Caco-2 (cell line): ENCODE data around the gene LPIN1. TPM values are rescaled to one million over a fixed set of nuclear protein-coding genes. Genes with fewer than 3 reads are reported as not detected.

ENCODE experiments used
- BruUV-seq: library from RNA; stranded (reverse); fragments of 400-500 nt; replicated peaks from 2 replicates; lab custom pipeline; 2021; lab: Mats Ljungman, UMichigan
- CTCF ChIA-PET: fragments of 300-600 bp; sonication (Branson Sonifier 250); formaldehyde crosslinking; loops from one replicate; lab custom pipeline; 2022; ENCODE audit warnings: antibody characterized with exemption; lab: Charles Lee
- POLR2A ChIA-PET: fragments of 300-600 bp; sonication (Branson Sonifier 250); formaldehyde crosslinking; loops from one replicate; lab custom pipeline; 2022; ENCODE audit warnings: antibody characterized with exemption; lab: Charles Lee
- DNase-seq, 2 experiments: peaks; one replicate each; pipeline versions ENCODE4 v3.0.0 to v3.0.0-alpha.2; 2020 to 2022
- H3K27me3 ChIP-seq: replicated peaks from 2 replicates; pipeline ENCODE4 v1.6.0; 2011; ENCODE audit warnings: low read length; ENCODE audit not compliant: control insufficient read depth, insufficient read depth
- H3K36me3 ChIP-seq: 2 replicates; pipeline ENCODE4 v1.5.1; 2011; ENCODE audit warnings: low read length; ENCODE audit not compliant: control insufficient read depth, insufficient read depth
- H3K4me1 ChIP-seq: fragments of 250-450 bp; sonication (Bioruptor Pico); 2 replicates; pipeline ENCODE4 v1.5.1; 2020; ENCODE audit warnings: mild to moderate bottlenecking
- H3K4me3 ChIP-seq: 2 replicates; pipeline ENCODE4 v1.5.1; 2011; ENCODE audit warnings: low read depth, mild to moderate bottlenecking, control low read depth, low read length
- H3K9me3 ChIP-seq: fragments of 250-450 bp; sonication (Bioruptor Pico); 2 replicates; pipeline ENCODE4 v1.5.1; 2020; ENCODE audit warnings: mild to moderate bottlenecking, moderate library complexity
- H3K27ac Mint-ChIP-seq: one replicate; pipeline ENCODE4 v1.8.0; 2022; ENCODE audit warnings: mixed read lengths; ENCODE audit not compliant: unreplicated experiment
- H3K27me3 Mint-ChIP-seq: one replicate; pipeline ENCODE4 v1.8.0; 2022; ENCODE audit warnings: mixed read lengths; ENCODE audit not compliant: insufficient read depth, unreplicated experiment
- H3K36me3 Mint-ChIP-seq: one replicate; pipeline ENCODE4 v1.8.0; 2022; ENCODE audit warnings: mild to moderate bottlenecking, mixed read lengths; ENCODE audit not compliant: insufficient read depth, unreplicated experiment
- H3K4me1 Mint-ChIP-seq: one replicate; pipeline ENCODE4 v1.8.0; 2022; ENCODE audit warnings: low read depth, mixed read lengths; ENCODE audit not compliant: unreplicated experiment
- H3K4me3 Mint-ChIP-seq: one replicate; pipeline ENCODE4 v1.8.0; 2022; ENCODE audit warnings: mild to moderate bottlenecking, moderate library complexity, mixed read lengths; ENCODE audit not compliant: unreplicated experiment
- H3K9me3 Mint-ChIP-seq: one replicate; pipeline ENCODE4 v1.8.0; 2022; ENCODE audit warnings: mixed read lengths; ENCODE audit not compliant: unreplicated experiment
- intact Hi-C: fragments of 100-400 bp; cut with micrococcal nuclease; formaldehyde crosslinking; loops from one replicate; pipeline ENCODE4 v1.10.0; 2022; ENCODE audit not compliant: unreplicated experiment
- total RNA-seq: library from RNA; stranded (reverse); gene quantifications from 2 replicates; pipeline ENCODE4 v1.2.3, GENCODE V29; 2022
- TF ChIP-seq, protein P1 (sequence below), 2 experiments: fragments of 200-600 bp in 1 of 2; IDR thresholded peaks; 1 replicate in 1 of 2; 2 replicates in 1 of 2; pipeline versions ENCODE4 v1.5.1 to v1.8.0; 2011 to 2022; ENCODE audit warnings: antibody characterized with exemption in 1 of 2, control low read depth in 1 of 2, inconsistent platforms in 1 of 2, low read depth in 1 of 2, low read length in 1 of 2, mild to moderate bottlenecking in 1 of 2, moderate library complexity in 1 of 2; ENCODE audit not compliant: insufficient read depth in 1 of 2, severe bottlenecking in 1 of 2, unreplicated experiment in 1 of 2

LPIN1 gene
- total RNA-seq, 1 experiment from 2014 or later: 12.5 TPM

DNA sequence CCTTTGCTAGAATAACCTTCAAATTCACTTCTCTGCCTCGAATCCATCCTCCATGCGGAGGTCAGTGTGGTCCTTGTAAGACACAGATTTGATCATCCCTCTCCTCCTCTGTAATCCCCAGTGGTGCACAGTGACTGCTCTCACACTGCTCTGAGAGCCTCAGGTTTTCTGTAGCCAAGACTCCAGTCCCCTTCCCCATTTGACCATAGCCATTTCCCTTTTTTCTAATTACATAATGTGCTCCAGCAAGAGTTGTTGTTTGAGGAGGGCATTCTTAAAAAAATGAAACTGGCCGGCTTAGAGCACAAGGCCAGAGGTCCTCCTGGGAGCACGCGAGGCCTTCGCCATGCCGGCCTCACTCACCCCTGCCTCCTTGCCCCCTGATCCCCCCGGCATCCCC is 34.7 kb upstream of the LPIN1 start:
- Histone ChIP-seq H3K27me3 (no peaks in the 10 kb centered on the region), H3K36me3 (no peaks in the 10 kb centered on the region), H3K4me1 (no peaks in the 10 kb centered on the region; the same call in 1 of the 2 replicates), H3K4me3 (no peak overlapping the region), H3K9me3 (no peaks in the 10 kb centered on the region)
- no peak overlapping the region for H3K4me3 Mint-ChIP-seq
- no peak overlapping the region for H3K27ac Mint-ChIP-seq
- TF ChIP-seq, protein P1, sequence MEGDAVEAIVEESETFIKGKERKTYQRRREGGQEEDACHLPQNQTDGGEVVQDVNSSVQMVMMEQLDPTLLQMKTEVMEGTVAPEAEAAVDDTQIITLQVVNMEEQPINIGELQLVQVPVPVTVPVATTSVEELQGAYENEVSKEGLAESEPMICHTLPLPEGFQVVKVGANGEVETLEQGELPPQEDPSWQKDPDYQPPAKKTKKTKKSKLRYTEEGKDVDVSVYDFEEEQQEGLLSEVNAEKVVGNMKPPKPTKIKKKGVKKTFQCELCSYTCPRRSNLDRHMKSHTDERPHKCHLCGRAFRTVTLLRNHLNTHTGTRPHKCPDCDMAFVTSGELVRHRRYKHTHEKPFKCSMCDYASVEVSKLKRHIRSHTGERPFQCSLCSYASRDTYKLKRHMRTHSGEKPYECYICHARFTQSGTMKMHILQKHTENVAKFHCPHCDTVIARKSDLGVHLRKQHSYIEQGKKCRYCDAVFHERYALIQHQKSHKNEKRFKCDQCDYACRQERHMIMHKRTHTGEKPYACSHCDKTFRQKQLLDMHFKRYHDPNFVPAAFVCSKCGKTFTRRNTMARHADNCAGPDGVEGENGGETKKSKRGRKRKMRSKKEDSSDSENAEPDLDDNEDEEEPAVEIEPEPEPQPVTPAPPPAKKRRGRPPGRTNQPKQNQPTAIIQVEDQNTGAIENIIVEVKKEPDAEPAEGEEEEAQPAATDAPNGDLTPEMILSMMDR (IDR thresholded peaks at IDR 0.05; ENCODE audit: insufficient read depth in 1 of 2, low read depth in 1 of 2, low read length in 1 of 2, severe bottlenecking in 1 of 2, unreplicated experiment in 1 of 2): no peak
- H3K4me1 Mint-ChIP-seq: no peaks in the 10 kb centered on the region
- BruUV-seq: no TSS peak
- no peaks in the 10 kb centered on the region for H3K36me3 Mint-ChIP-seq
- POLR2A ChIA-PET: no interaction called here
- DNase-seq: no peak
- intact Hi-C loops: no loop called here
- H3K27me3 Mint-ChIP-seq: peaks cover 6% of the 10 kb centered on the region
- CTCF ChIA-PET: no interaction called here
- H3K9me3 Mint-ChIP-seq: no peaks in the 10 kb centered on the region

DNA sequence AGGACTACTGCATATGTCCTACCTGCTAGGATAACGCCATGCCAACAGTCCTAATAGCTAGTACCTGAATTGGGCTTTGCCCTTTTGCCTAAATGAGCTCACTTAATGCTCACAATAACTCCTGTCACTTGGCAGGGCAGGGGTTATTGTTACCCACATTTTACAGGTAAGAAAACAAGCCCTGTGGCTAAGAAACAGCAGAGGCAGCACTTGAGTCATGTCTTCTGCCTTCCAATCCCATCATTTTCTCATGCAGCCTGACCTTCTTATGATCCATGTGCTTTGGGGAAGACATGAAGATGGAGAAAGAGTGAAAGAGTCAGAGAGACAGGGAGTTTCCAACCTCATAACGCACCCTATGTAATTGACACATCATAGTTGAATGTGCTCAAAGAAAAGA is 33.6 kb upstream of the LPIN1 start:
- BruUV-seq: no TSS peak
- no peaks in the 10 kb centered on the region for H3K36me3 Mint-ChIP-seq
- no peaks in the 10 kb centered on the region for H3K9me3 Mint-ChIP-seq
- DNase-seq: no peak
- POLR2A ChIA-PET: no interaction called here
- no peak overlapping the region for H3K4me3 Mint-ChIP-seq
- Histone ChIP-seq H3K36me3 (no peaks in the 10 kb centered on the region), H3K9me3 (no peaks in the 10 kb centered on the region), H3K27me3 (no peaks in the 10 kb centered on the region), H3K4me1 (no peaks in the 10 kb centered on the region; the same call in 1 of the 2 replicates), H3K4me3 (no peak overlapping the region)
- CTCF ChIA-PET: no interaction called here
- H3K27me3 Mint-ChIP-seq: no peaks in the 10 kb centered on the region
- H3K4me1 Mint-ChIP-seq: no peaks in the 10 kb centered on the region
- no peak overlapping the region for H3K27ac Mint-ChIP-seq
- intact Hi-C loops: no loop called here
- TF ChIP-seq, protein P1 (IDR thresholded peaks at IDR 0.05; ENCODE audit: insufficient read depth in 1 of 2, low read depth in 1 of 2, low read length in 1 of 2, severe bottlenecking in 1 of 2, unreplicated experiment in 1 of 2): no peak

DNA sequence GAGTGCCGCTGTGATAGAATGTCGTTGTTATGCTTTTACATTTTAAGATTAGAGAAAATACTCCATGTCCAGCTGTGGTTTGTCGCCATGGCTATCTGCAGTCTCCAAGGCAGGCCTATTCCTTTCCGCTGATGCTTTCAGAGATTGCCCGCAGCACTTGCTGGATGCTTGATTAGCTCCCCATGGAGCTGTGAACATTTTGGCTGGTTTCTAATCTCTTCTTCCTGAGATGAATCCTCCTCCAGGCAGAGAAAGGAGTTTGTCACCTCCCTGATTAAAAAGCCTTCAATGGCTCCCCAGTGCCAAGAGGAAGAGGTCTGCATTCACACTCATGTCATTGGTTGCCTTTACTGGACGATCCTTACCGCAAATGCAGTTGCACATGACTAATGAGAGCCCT is 32.6 kb upstream of the LPIN1 start:
- Histone ChIP-seq H3K36me3 (no peaks in the 10 kb centered on the region), H3K27me3 (no peaks in the 10 kb centered on the region), H3K4me3 (no peak overlapping the region), H3K9me3 (no peaks in the 10 kb centered on the region), H3K4me1 (peaks cover 4% of the 10 kb centered on the region; the same call in 1 of the 2 replicates)
- no peak overlapping the region for H3K4me3 Mint-ChIP-seq
- ChIA-PET POLR2A (no interaction called here), CTCF (no interaction called here)
- no peak overlapping the region for H3K27ac Mint-ChIP-seq
- no peaks in the 10 kb centered on the region for H3K36me3 Mint-ChIP-seq
- H3K9me3 Mint-ChIP-seq: no peaks in the 10 kb centered on the region
- H3K27me3 Mint-ChIP-seq: no peaks in the 10 kb centered on the region
- TF ChIP-seq, protein P1 (IDR thresholded peaks at IDR 0.05; ENCODE audit: insufficient read depth in 1 of 2, low read depth in 1 of 2, low read length in 1 of 2, severe bottlenecking in 1 of 2, unreplicated experiment in 1 of 2): no peak
- no TSS peak for BruUV-seq
- no peak for DNase-seq
- no peaks in the 10 kb centered on the region for H3K4me1 Mint-ChIP-seq
- intact Hi-C loops: no loop called here
